NT2/D1 (cell line): ENCODE results near the gene WDR27.

Experiments
- SUZ12 ChIP-seq: IDR thresholded peaks from 2 replicates; pipeline ENCODE4 v1.6.1; 2011; ENCODE audit not compliant: insufficient read length, insufficient read depth; ENCODE audit errors: extremely low read depth
- YY1 ChIP-seq: IDR thresholded peaks from 2 replicates; pipeline ENCODE4 v1.6.1; 2011; ENCODE audit not compliant: insufficient read length, insufficient read depth
- ZNF274 ChIP-seq: IDR thresholded peaks from 2 replicates; pipeline ENCODE4 v1.6.1; 2011; ENCODE audit warnings: mild to moderate bottlenecking, low read depth, low read length

DNA sequence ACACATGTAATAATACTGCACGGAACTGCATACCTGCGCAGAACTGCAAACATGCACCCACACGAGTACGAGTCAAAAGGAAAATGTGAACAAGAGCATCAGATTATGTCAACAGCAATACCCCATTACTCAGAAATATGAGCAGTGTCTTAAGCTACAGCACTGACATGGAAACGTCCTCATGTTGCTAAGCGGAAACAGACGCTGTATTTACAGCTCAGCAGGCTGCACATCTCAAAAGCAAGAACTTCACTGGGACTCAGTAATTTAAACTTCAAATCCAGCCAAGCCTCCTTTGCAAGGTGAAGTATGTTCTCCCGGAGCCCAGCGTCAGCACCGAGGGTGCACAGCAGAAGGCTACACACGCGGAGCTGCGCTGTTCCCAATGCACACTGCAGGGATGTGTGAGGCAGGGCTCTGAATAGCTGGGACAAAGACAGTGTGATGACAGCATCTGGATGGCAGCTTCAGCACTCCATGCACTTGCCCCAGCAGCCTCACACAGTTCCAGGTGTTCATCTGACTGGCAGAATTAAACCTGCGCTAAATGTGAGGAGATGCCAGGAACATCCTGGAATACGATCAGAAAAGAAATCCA is 202.8 kb downstream of the WDR27 start:
- TF ChIP-seq YY1: no peak
- no peak for TF ChIP-seq ZNF274
- TF ChIP-seq SUZ12: no peak
